ENCODE data around the gene F2. TPM values are rescaled to one million over a fixed set of nuclear protein-coding genes. Genes with fewer than 3 reads are reported as not detected.

F2 gene
- total RNA-seq, 1 donor from 2014 or later: not detected

GRCh38 chr11:46729110-46730027, 10.4 kb downstream of the F2 start:
- H3K27me3 ChIP-seq: no peaks in the 10 kb centered on the region
- H3K27me3 Mint-ChIP-seq (ENCODE audit: insufficient read depth, low read depth): no peaks in the 10 kb centered on the region
- no peak overlapping the region for H3K9ac ChIP-seq
- H2AFZ ChIP-seq (replicated peaks): no peak overlapping the region
- H3F3A ChIP-seq (ENCODE audit: low read depth): no peaks in the 10 kb centered on the region
- H3K36me3 Mint-ChIP-seq: no peaks in the 10 kb centered on the region
- no peak overlapping the region for H3K4me3 Mint-ChIP-seq
- peaks cover 4% of the 10 kb centered on the region for H3K4me1 Mint-ChIP-seq
- H3K9me3 ChIP-seq (ENCODE audit: low read depth): no peaks in the 10 kb centered on the region
- no peak overlapping the region for H3K27ac ChIP-seq
- DNase-seq (ENCODE audit: low spot score): no peak
- no peak overlapping the region for H3K4me3 ChIP-seq
- H3K4me2 ChIP-seq: no peak overlapping the region
- no peaks in the 10 kb centered on the region for H3K4me1 ChIP-seq
- H3K79me2 ChIP-seq (ENCODE audit: low read depth): no peaks in the 10 kb centered on the region
- TF ChIP-seq EZH2phosphoT487 (IDR thresholded peaks at IDR 0.05) (no peak), EZH2 (IDR thresholded peaks at IDR 0.05) (no peak), CTCF (IDR thresholded peaks at IDR 0.05) (no peak)
- H3K27ac Mint-ChIP-seq: no peak overlapping the region
- no peaks in the 10 kb centered on the region for H4K20me1 ChIP-seq (ENCODE audit: low read depth)
- H3K36me3 ChIP-seq: no peaks in the 10 kb centered on the region
- no peaks in the 10 kb centered on the region for H3K9me3 Mint-ChIP-seq

- H3K27ac Mint-ChIP-seq: no peak overlapping the region
- H3K4me1 Mint-ChIP-seq: no peaks in the 10 kb centered on the region
- H3K4me3 Mint-ChIP-seq: no peak overlapping the region
- no peak overlapping the region for H3K27ac ChIP-seq
- H3K4me3 ChIP-seq: no peak overlapping the region
- no peaks in the 10 kb centered on the region for H3K9me3 ChIP-seq (ENCODE audit: low read depth)
- no peak for DNase-seq (ENCODE audit: low spot score)
- no peaks in the 10 kb centered on the region for H3K36me3 ChIP-seq
- TF ChIP-seq CTCF (IDR thresholded peaks at IDR 0.05): no peak
- TF ChIP-seq EZH2phosphoT487 (IDR thresholded peaks at IDR 0.05): no peak
- no peak for TF ChIP-seq EZH2 (IDR thresholded peaks at IDR 0.05)
- no peaks in the 10 kb centered on the region for H4K20me1 ChIP-seq (ENCODE audit: low read depth)
- H3K4me1 ChIP-seq: no peaks in the 10 kb centered on the region
- H3K36me3 Mint-ChIP-seq: no peaks in the 10 kb centered on the region
- H3K4me2 ChIP-seq: no peak overlapping the region
- H3K79me2 ChIP-seq (ENCODE audit: low read depth): no peaks in the 10 kb centered on the region
- H3K27me3 ChIP-seq: no peaks in the 10 kb centered on the region
- H3F3A ChIP-seq (ENCODE audit: low read depth): no peaks in the 10 kb centered on the region
- H3K27me3 Mint-ChIP-seq (ENCODE audit: insufficient read depth, low read depth): no peaks in the 10 kb centered on the region
- H3K9me3 Mint-ChIP-seq: no peaks in the 10 kb centered on the region
- H2AFZ ChIP-seq (replicated peaks): no peak overlapping the region
- no peak overlapping the region for H3K9ac ChIP-seq
Observed at GRCh38 chr11:46731545-46731944, 12.5 kb downstream of the F2 start.

GRCh38 chr11:46733234-46733633, 14.2 kb downstream of the F2 start:
- H3F3A ChIP-seq (ENCODE audit: low read depth): no peaks in the 10 kb centered on the region
- no peaks in the 10 kb centered on the region for H3K36me3 ChIP-seq
- no peak overlapping the region for H2AFZ ChIP-seq (replicated peaks)
- H3K4me1 ChIP-seq: no peaks in the 10 kb centered on the region
- no peaks in the 10 kb centered on the region for H3K27me3 Mint-ChIP-seq (ENCODE audit: insufficient read depth, low read depth)
- no peak overlapping the region for H3K4me3 ChIP-seq
- no peaks in the 10 kb centered on the region for H3K79me2 ChIP-seq (ENCODE audit: low read depth)
- no peak overlapping the region for H3K4me2 ChIP-seq
- no peaks in the 10 kb centered on the region for H3K27me3 ChIP-seq
- no peaks in the 10 kb centered on the region for H3K4me1 Mint-ChIP-seq
- no peak overlapping the region for H3K27ac ChIP-seq
- no peaks in the 10 kb centered on the region for H3K9me3 ChIP-seq (ENCODE audit: low read depth)
- no peak overlapping the region for H3K9ac ChIP-seq
- TF ChIP-seq EZH2 (IDR thresholded peaks at IDR 0.05): no peak
- no peak for TF ChIP-seq EZH2phosphoT487 (IDR thresholded peaks at IDR 0.05)
- TF ChIP-seq CTCF (IDR thresholded peaks at IDR 0.05): no peak
- H3K27ac Mint-ChIP-seq: no peak overlapping the region
- no peak for DNase-seq (ENCODE audit: low spot score)
- H3K36me3 Mint-ChIP-seq: no peaks in the 10 kb centered on the region
- no peaks in the 10 kb centered on the region for H4K20me1 ChIP-seq (ENCODE audit: low read depth)
- no peaks in the 10 kb centered on the region for H3K9me3 Mint-ChIP-seq
- H3K4me3 Mint-ChIP-seq: no peak overlapping the region

Measured in neural progenitor cell (in vitro differentiated cells).